Body of pancreas (tissue), 4 donors: ENCODE measurements around the gene CD151.

Experiments used
- CTCF ChIP-seq, 7 experiments: fragments of 450-650 bp in 4 of 7; fragments of 200-600 bp in 3 of 7; sonication (generic) in 3 of 7; IDR thresholded peaks; one replicate each; pipeline ENCODE4 v1.5.1; 2016 to 2019; ENCODE audit warnings: antibody characterized with exemption in 7 of 7
- POLR2A ChIP-seq, 3 donors: fragments of 450-650 bp; IDR thresholded peaks; one replicate each; pipeline ENCODE4 v1.6.1; 2016; ENCODE audit warnings: antibody characterized with exemption in 3 of 3, mild to moderate bottlenecking in 2 of 3

- no peak for TF ChIP-seq CTCF (IDR thresholded peaks at IDR 0.05)
- peak; percentile 66 to 74 (median 66) for TF ChIP-seq POLR2A (IDR thresholded peaks at IDR 0.05)
These were observed 37.8 kb upstream of the CD151 start for GRCh38 chr11:794766-795633.
